D341Med (cell line): Measurements from ENCODE around the gene DNAH1.
A peak's percentile ranks its signal among the peaks of the same experiment; 100 is the strongest.

Experiments
- DNase-seq: peaks from one replicate; pipeline ENCODE4 v3.0.0; 2012; ENCODE audit warnings: low spot score

DNAH1 gene

GRCh38 chr3:52433996-52434479 lies 117.9 kb downstream of the DNAH1 start:
- no peak for DNase-seq

- DNase-seq: no peak
Measured at GRCh38 chr3:52434491-52435115, 118.5 kb downstream of the DNAH1 start.

- no peak for DNase-seq
Measured at GRCh38 chr3:52435246-52436101, 119.4 kb downstream of the DNAH1 start.

GRCh38 chr3:52436500-52437149 lies 120.5 kb downstream of the DNAH1 start:
- no peak for DNase-seq

GRCh38 chr3:52437326-52438103 lies 121.4 kb downstream of the DNAH1 start:
- DNase-seq: no peak

GRCh38 chr3:52438104-52438376 lies 121.9 kb downstream of the DNAH1 start:
- DNase-seq: no peak

GRCh38 chr3:52438579-52439425 lies 122.7 kb downstream of the DNAH1 start:
- no peak for DNase-seq

- no peak for DNase-seq
Measured at GRCh38 chr3:52439426-52440248, 123.5 kb downstream of the DNAH1 start.

GRCh38 chr3:52440249-52440551 lies 124.1 kb downstream of the DNAH1 start:
- no peak for DNase-seq

GRCh38 chr3:52440671-52441070 lies 124.6 kb downstream of the DNAH1 start:
- no peak for DNase-seq

GRCh38 chr3:52441091-52441771 lies 125.1 kb downstream of the DNAH1 start:
- no peak for DNase-seq

GRCh38 chr3:52441772-52442332 lies 125.7 kb downstream of the DNAH1 start:
- no peak for DNase-seq

- no peak for DNase-seq
Measured at GRCh38 chr3:52442409-52443267, 126.5 kb downstream of the DNAH1 start.

- no peak for DNase-seq
Measured at GRCh38 chr3:52443268-52443610, 127.1 kb downstream of the DNAH1 start.

GRCh38 chr3:52443791-52444687 lies 127.9 kb downstream of the DNAH1 start:
- DNase-seq: no peak

- DNase-seq: peak; percentile 80
Measured at GRCh38 chr3:52444860-52445793, 129.0 kb downstream of the DNAH1 start, which contains the start of gene SEMA3G. Gene SEMA3G (minus strand): TSS chr3:52445103. CDS start chr3:52445027, 76 bp downstream.

GRCh38 chr3:52446042-52446441 lies 129.9 kb downstream of the DNAH1 start:
- no peak for DNase-seq
